Measurements from ENCODE around the gene GP1BA. TPM values are rescaled to one million over a fixed set of nuclear protein-coding genes. Genes with fewer than 3 reads are reported as not detected.
A peak's percentile ranks its signal among the peaks of the same experiment; 100 is the strongest.

Gene GP1BA
- total and polyA plus RNA-seq, 10 of the 15 experiments (the other 5 are each of a cell fraction or from before 2014, with no cell fraction given), result 0.04 to 0.67 (median 0.28) TPM; not detected in 1

GRCh38 chr17:4899341-4900230, 32.5 kb upstream of the GP1BA start, which contains the start of gene C17orf107:
C17orf107 (plus strand) TSS chr17:4899536; CDS start chr17:4899763, 227 bp downstream.
- RAD21 ChIA-PET (ENCODE audit: unreplicated experiment), result interaction anchor here (0.5 to 0.9 kb wide), 2 partner anchors 22 to 159 kb away, joined by 3 read pairs; no protein-coding TSS in a partner anchor
- DNase-seq (ENCODE audit: low read depth, low spot score), result no peak
- POLR2A ChIA-PET, result interaction anchor here (0.5 to 0.6 kb wide), 3 partner anchors 9 to 144 kb away, joined by 3 to 6 read pairs (median 3); no protein-coding TSS in a partner anchor
- peak; percentile 39 for ATAC-seq
- in situ Hi-C loops (cut with MboI), result no loop called here
- intact Hi-C loops (cut with micrococcal nuclease; ENCODE audit: unreplicated experiment), result loop anchor here (5.0 kb wide), 1 partner anchor 167 kb away; the partner anchor contains the start of gene MED11
- Histone ChIP-seq H4K20me1 (ENCODE audit: control insufficient read depth, insufficient read depth) (no peaks in the 10 kb centered on the region), H3K4me2 (ENCODE audit: control insufficient read depth, insufficient read depth) (peak within 1 kb of the TSS; percentile 91), H2AFZ (ENCODE audit: control insufficient read depth, low read depth, low read length) (peak within 1 kb of the TSS; percentile 71), H3K9ac (ENCODE audit: control insufficient read depth, insufficient read depth, low read length) (peak within 1 kb of the TSS; percentile 29), H3K27me3 (replicated peaks in 1 of 2; ENCODE audit: control insufficient read depth in 2 of 2, insufficient read depth in 2 of 2, low read length in 1 of 2) (no peaks in the 10 kb centered on the region; a peak in 1 of 4 replicates), H3K36me3 (ENCODE audit: control insufficient read depth in 2 of 2, insufficient read depth in 2 of 2, low read length in 1 of 2) (peaks cover 0 to 9% of the 10 kb centered on the region in 2 experiments; a peak in 3 of 4 replicates), H3K27ac (ENCODE audit: control insufficient read depth, insufficient read depth) (no peak within 1 kb of the TSS), H3K4me3 (peak within 1 kb of the TSS; percentile 35; the same call in 1 of the 2 replicates), H3K4me1 (ENCODE audit: control insufficient read depth, insufficient read depth, low read length) (peaks cover 20% of the 10 kb centered on the region), H3K79me2 (ENCODE audit: control insufficient read depth, insufficient read depth, low read length) (no peaks in the 10 kb centered on the region), H3K9me3 (replicated peaks; ENCODE audit: control insufficient read depth, insufficient read depth, low read length) (no peaks in the 10 kb centered on the region; the same call in 2 of the 3 replicates)
- no peak for FAIRE-seq
- SMC1A ChIA-PET (ENCODE audit: uncharacterized antibody, unreplicated experiment), result interaction anchor here (0.8 kb wide), 1 partner anchor 9 kb away, joined by 4 read pairs; no protein-coding TSS in a partner anchor
- no TSS peak for BruUV-seq (replicated peaks)
- CTCF ChIA-PET, result interaction anchor here (1.0 to 1.3 kb wide), 3 partner anchors 12 to 332 kb away, joined by 3 read pairs; partner anchors contain the start of gene SLC25A11
- WGBS (ENCODE audit: insufficient coverage, insufficient replicate concordance, low lambda C conversion rate, missing lambda C conversion rate), result 13% methylated on average over 52 of the region's 60 CpGs
- no peak for TF ChIP-seq TCF7 (IDR thresholded peaks at IDR 0.05; ENCODE audit: borderline replicate concordance)
- no peak for TF ChIP-seq HCFC1 (IDR thresholded peaks at IDR 0.05; ENCODE audit: low read length)
- TF ChIP-seq RELB (IDR thresholded peaks at IDR 0.05; ENCODE audit: low read depth), result no peak
- peak; percentile 65 for TF ChIP-seq ATF7 (IDR thresholded peaks at IDR 0.05; ENCODE audit: low read depth)
- no peak for TF ChIP-seq IKZF2 (IDR thresholded peaks at IDR 0.05)
- no peak for TF ChIP-seq MTA2 (IDR thresholded peaks at IDR 0.05; ENCODE audit: low read depth)
- no peak for TF ChIP-seq PBX3 (IDR thresholded peaks at IDR 0.05; ENCODE audit: insufficient replicate concordance, low read depth, low read length)
- no peak for TF ChIP-seq TAF1 (IDR thresholded peaks at IDR 0.05; ENCODE audit: borderline replicate concordance, low read depth, low read length)
- no peak for TF ChIP-seq RBBP5 (conservative IDR thresholded peaks at IDR 0.05)
- TF ChIP-seq STAT1 (conservative IDR thresholded peaks at IDR 0.05), result no peak
- no peak for TF ChIP-seq SIX5 (IDR thresholded peaks at IDR 0.05; ENCODE audit: low read depth, low read length, severe bottlenecking)
- no peak for TF ChIP-seq SMC3 (IDR thresholded peaks at IDR 0.05; ENCODE audit: borderline replicate concordance, low read length)
- TF ChIP-seq ETV6 (conservative IDR thresholded peaks at IDR 0.05 in 1 of 2, IDR thresholded peaks at IDR 0.05 in 1 of 2; ENCODE audit: borderline replicate concordance in 1 of 2, low read depth in 1 of 2), result no peak
- TF ChIP-seq EGR1 (IDR thresholded peaks at IDR 0.05; ENCODE audit: borderline replicate concordance in 1 of 2, low read depth in 2 of 2, low read length in 2 of 2), result peak in 1 of 2 experiments; percentile 92; a peak in 2 of 3 replicates
- TF ChIP-seq E4F1 (IDR thresholded peaks at IDR 0.05; ENCODE audit: borderline replicate concordance, partially characterized antibody), result no peak
